Measurements from ENCODE around the gene ARHGEF12.

Gene ARHGEF12

GRCh38 chr11:120529911-120530310 lies 193.7 kb downstream of the ARHGEF12 start:
- H2BK5ac ChIP-seq (ENCODE audit: low read depth, low read length, poor library complexity, severe bottlenecking): no peak overlapping the region
- no peak overlapping the region for H3K14ac ChIP-seq (ENCODE audit: low read length in 2 of 2)
- no peak overlapping the region for H2AFZ ChIP-seq (ENCODE audit: low read depth, low read length)
- H4K91ac ChIP-seq (ENCODE audit: low read length): no peak overlapping the region
- H3K18ac ChIP-seq (ENCODE audit: low read depth in 1 of 2, low read length in 2 of 2): no peak overlapping the region
- no peak overlapping the region for H2AK5ac ChIP-seq (ENCODE audit: low read length, severe bottlenecking)
- H3K4me1 ChIP-seq (ENCODE audit: control insufficient read depth, insufficient read depth, low read depth, low read length): peaks cover 11% of the 10 kb centered on the region
- no peak overlapping the region for H3K4me3 ChIP-seq (ENCODE audit: insufficient read depth in 1 of 2, low read depth in 1 of 2, low read length in 2 of 2)
- no peak overlapping the region for H3K4me2 ChIP-seq (ENCODE audit: low read length, poor library complexity, severe bottlenecking)
- H3K23ac ChIP-seq (ENCODE audit: low read length in 2 of 2): no peak overlapping the region
- no peak overlapping the region for H3K27ac ChIP-seq (ENCODE audit: low read length, poor library complexity, severe bottlenecking)
- 90% methylated on average over 5 of the region's 6 CpGs for whole genome bisulfite sequencing
- no peak overlapping the region for H3K9ac ChIP-seq (ENCODE audit: low read length)
- no peak overlapping the region for H3K4ac ChIP-seq (ENCODE audit: low read depth in 1 of 2, low read length in 2 of 2)
- H2BK15ac ChIP-seq (ENCODE audit: low read depth, poor library complexity, severe bottlenecking): no peak overlapping the region
- no peak overlapping the region for H4K8ac ChIP-seq (ENCODE audit: low read length)
- H3K27me3 ChIP-seq (ENCODE audit: control insufficient read depth in 1 of 2, insufficient read depth in 1 of 2, low read length in 2 of 2): peaks cover 31 to 59% of the 10 kb centered on the region in 2 experiments
- H3K9me3 ChIP-seq (ENCODE audit: control insufficient read depth, low read length): no peaks in the 10 kb centered on the region
- no peaks in the 10 kb centered on the region for H3K79me1 ChIP-seq (replicated peaks; ENCODE audit: low read length, poor library complexity, severe bottlenecking)
- no peaks in the 10 kb centered on the region for H3K36me3 ChIP-seq (ENCODE audit: control insufficient read depth in 1 of 2, insufficient read depth in 2 of 2, low read depth in 1 of 2, low read length in 2 of 2)
- no peak overlapping the region for H2BK120ac ChIP-seq (ENCODE audit: low read depth, low read length)
- DNase-seq: no peak
- H2BK12ac ChIP-seq (ENCODE audit: low read length in 2 of 2): no peak overlapping the region

GRCh38 chr11:120532082-120532831 lies 196.0 kb downstream of the ARHGEF12 start:
- Histone ChIP-seq H2BK12ac (ENCODE audit: low read length in 2 of 2) (no peak overlapping the region), H3K9ac (ENCODE audit: low read length) (peak overlapping the region; percentile 81), H3K27ac (ENCODE audit: low read length, poor library complexity, severe bottlenecking) (no peak overlapping the region), H4K91ac (ENCODE audit: low read length) (no peak overlapping the region), H3K9me3 (ENCODE audit: control insufficient read depth, low read length) (no peaks in the 10 kb centered on the region), H3K18ac (ENCODE audit: low read depth in 1 of 2, low read length in 2 of 2) (peak overlapping the region; percentile 37 to 52), H3K14ac (ENCODE audit: low read length in 2 of 2) (no peak overlapping the region), H2AK5ac (ENCODE audit: low read length, severe bottlenecking) (no peak overlapping the region), H3K23ac (ENCODE audit: low read length in 2 of 2) (no peak overlapping the region), H3K4me1 (ENCODE audit: control insufficient read depth, insufficient read depth, low read depth, low read length) (peaks cover 6% of the 10 kb centered on the region), H3K27me3 (ENCODE audit: control insufficient read depth in 1 of 2, insufficient read depth in 1 of 2, low read length in 2 of 2) (peaks cover 24 to 57% of the 10 kb centered on the region in 2 experiments), H3K36me3 (ENCODE audit: control insufficient read depth in 1 of 2, insufficient read depth in 2 of 2, low read depth in 1 of 2, low read length in 2 of 2) (no peaks in the 10 kb centered on the region), H3K4ac (ENCODE audit: low read depth in 1 of 2, low read length in 2 of 2) (no peak overlapping the region), H2AFZ (ENCODE audit: low read depth, low read length) (no peak overlapping the region), H3K79me1 (replicated peaks; ENCODE audit: low read length, poor library complexity, severe bottlenecking) (no peaks in the 10 kb centered on the region), H2BK15ac (ENCODE audit: low read depth, poor library complexity, severe bottlenecking) (no peak overlapping the region), H3K4me3 (ENCODE audit: insufficient read depth in 1 of 2, low read depth in 1 of 2, low read length in 2 of 2) (peak overlapping the region in 1 of 2 experiments; percentile 58), H3K4me2 (ENCODE audit: low read length, poor library complexity, severe bottlenecking) (no peak overlapping the region), H4K8ac (ENCODE audit: low read length) (peak overlapping the region; percentile 56), H2BK120ac (ENCODE audit: low read depth, low read length) (no peak overlapping the region), H2BK5ac (ENCODE audit: low read depth, low read length, poor library complexity, severe bottlenecking) (no peak overlapping the region)
- WGBS: 78% methylated on average over 16 of the region's 16 CpGs
- DNase-seq: peak; percentile 68

- Histone ChIP-seq H3K4me1 (ENCODE audit: control insufficient read depth, insufficient read depth, low read depth, low read length) (peaks cover 3% of the 10 kb centered on the region), H3K9ac (ENCODE audit: low read length) (peak overlapping the region; percentile 81), H3K4me3 (ENCODE audit: insufficient read depth in 1 of 2, low read depth in 1 of 2, low read length in 2 of 2) (peak overlapping the region in 1 of 2 experiments; percentile 58), H2AFZ (ENCODE audit: low read depth, low read length) (no peak overlapping the region), H2BK15ac (ENCODE audit: low read depth, poor library complexity, severe bottlenecking) (no peak overlapping the region), H3K9me3 (ENCODE audit: control insufficient read depth, low read length) (no peaks in the 10 kb centered on the region), H2AK5ac (ENCODE audit: low read length, severe bottlenecking) (no peak overlapping the region), H2BK12ac (ENCODE audit: low read length in 2 of 2) (no peak overlapping the region), H3K23ac (ENCODE audit: low read length in 2 of 2) (no peak overlapping the region), H4K8ac (ENCODE audit: low read length) (no peak overlapping the region), H3K27ac (ENCODE audit: low read length, poor library complexity, severe bottlenecking) (no peak overlapping the region), H3K79me1 (replicated peaks; ENCODE audit: low read length, poor library complexity, severe bottlenecking) (no peaks in the 10 kb centered on the region), H3K4me2 (ENCODE audit: low read length, poor library complexity, severe bottlenecking) (no peak overlapping the region), H2BK120ac (ENCODE audit: low read depth, low read length) (no peak overlapping the region), H3K36me3 (ENCODE audit: control insufficient read depth in 1 of 2, insufficient read depth in 2 of 2, low read depth in 1 of 2, low read length in 2 of 2) (no peaks in the 10 kb centered on the region), H2BK5ac (ENCODE audit: low read depth, low read length, poor library complexity, severe bottlenecking) (no peak overlapping the region), H3K4ac (ENCODE audit: low read depth in 1 of 2, low read length in 2 of 2) (no peak overlapping the region), H3K27me3 (ENCODE audit: control insufficient read depth in 1 of 2, insufficient read depth in 1 of 2, low read length in 2 of 2) (peaks cover 19 to 52% of the 10 kb centered on the region in 2 experiments), H3K18ac (ENCODE audit: low read depth in 1 of 2, low read length in 2 of 2) (peak overlapping the region; percentile 37 to 52), H3K14ac (ENCODE audit: low read length in 2 of 2) (no peak overlapping the region), H4K91ac (ENCODE audit: low read length) (no peak overlapping the region)
- WGBS: 61% methylated on average over 5 of the region's 5 CpGs
- peak; percentile 62 for DNase-seq
Measured at GRCh38 chr11:120532832-120533196, 196.6 kb downstream of the ARHGEF12 start.

- no peak overlapping the region for H3K4me3 ChIP-seq (ENCODE audit: insufficient read depth in 1 of 2, low read depth in 1 of 2, low read length in 2 of 2)
- H3K79me1 ChIP-seq (replicated peaks; ENCODE audit: low read length, poor library complexity, severe bottlenecking): no peaks in the 10 kb centered on the region
- WGBS: 92% methylated on average over 13 of the region's 13 CpGs
- no peak for DNase-seq
- no peak overlapping the region for H3K4ac ChIP-seq (ENCODE audit: low read depth in 1 of 2, low read length in 2 of 2)
- no peak overlapping the region for H3K23ac ChIP-seq (ENCODE audit: low read length in 2 of 2)
- H2BK12ac ChIP-seq (ENCODE audit: low read length in 2 of 2): no peak overlapping the region
- H2AFZ ChIP-seq (ENCODE audit: low read depth, low read length): no peak overlapping the region
- H3K9ac ChIP-seq (ENCODE audit: low read length): no peak overlapping the region
- H3K36me3 ChIP-seq (ENCODE audit: control insufficient read depth in 1 of 2, insufficient read depth in 2 of 2, low read depth in 1 of 2, low read length in 2 of 2): no peaks in the 10 kb centered on the region
- no peak overlapping the region for H3K18ac ChIP-seq (ENCODE audit: low read depth in 1 of 2, low read length in 2 of 2)
- no peak overlapping the region for H2BK15ac ChIP-seq (ENCODE audit: low read depth, poor library complexity, severe bottlenecking)
- H3K27me3 ChIP-seq (ENCODE audit: control insufficient read depth in 1 of 2, insufficient read depth in 1 of 2, low read length in 2 of 2): peaks cover 0 to 27% of the 10 kb centered on the region in 2 experiments
- H4K91ac ChIP-seq (ENCODE audit: low read length): no peak overlapping the region
- H3K4me1 ChIP-seq (ENCODE audit: control insufficient read depth, insufficient read depth, low read depth, low read length): peaks cover 10% of the 10 kb centered on the region
- no peak overlapping the region for H3K27ac ChIP-seq (ENCODE audit: low read length, poor library complexity, severe bottlenecking)
- no peak overlapping the region for H2BK120ac ChIP-seq (ENCODE audit: low read depth, low read length)
- H3K4me2 ChIP-seq (ENCODE audit: low read length, poor library complexity, severe bottlenecking): no peak overlapping the region
- H4K8ac ChIP-seq (ENCODE audit: low read length): no peak overlapping the region
- H3K14ac ChIP-seq (ENCODE audit: low read length in 2 of 2): no peak overlapping the region
- H2BK5ac ChIP-seq (ENCODE audit: low read depth, low read length, poor library complexity, severe bottlenecking): no peak overlapping the region
- no peaks in the 10 kb centered on the region for H3K9me3 ChIP-seq (ENCODE audit: control insufficient read depth, low read length)
- no peak overlapping the region for H2AK5ac ChIP-seq (ENCODE audit: low read length, severe bottlenecking)
Measured at GRCh38 chr11:120536091-120536796, 200.0 kb downstream of the ARHGEF12 start.

All from mesenchymal stem cell (in vitro differentiated cells and primary cell).